GM21825 (cell line): ENCODE data around the gene COLEC12.
"Not testable (repeated sequence)": the region's sequence is repeated elsewhere in the genome, so short reads cannot be mapped to it uniquely, and the experiment has no call there.

Experiments used
- ATAC-seq: cut with Tn5 transposase; IDR thresholded peaks from one replicate; pipeline ENCODE4 v1.9.1; 2021; ENCODE audit warnings: mild to moderate bottlenecking, moderate library complexity; ENCODE audit not compliant: unreplicated experiment

COLEC12 gene

GRCh38 chr18:294566-294965 lies 205.9 kb downstream of the COLEC12 start:
- no peak for ATAC-seq

DNA sequence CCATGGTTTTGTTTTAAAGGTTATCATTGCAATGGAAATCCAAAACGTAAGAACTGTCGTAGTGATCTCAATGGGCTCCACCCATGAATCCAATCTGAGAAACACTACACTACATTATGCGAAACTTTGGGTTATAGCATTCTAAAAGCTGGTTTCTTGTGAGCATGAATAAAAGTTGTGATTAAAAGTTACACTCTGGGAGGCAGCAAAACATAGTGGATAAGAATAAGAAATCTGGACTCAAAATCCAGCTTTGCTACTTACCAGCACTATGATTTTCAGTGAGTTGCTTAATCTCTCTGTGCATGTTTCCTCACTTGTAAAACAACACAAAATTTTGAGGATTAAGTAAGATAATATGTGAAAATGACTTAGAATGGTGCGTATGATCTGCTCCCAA lies 207.0 kb downstream of the COLEC12 start:
- no peak for ATAC-seq

- ATAC-seq, result no peak
Measured at GRCh38 chr18:292271-292670, 208.2 kb downstream of the COLEC12 start.

DNA sequence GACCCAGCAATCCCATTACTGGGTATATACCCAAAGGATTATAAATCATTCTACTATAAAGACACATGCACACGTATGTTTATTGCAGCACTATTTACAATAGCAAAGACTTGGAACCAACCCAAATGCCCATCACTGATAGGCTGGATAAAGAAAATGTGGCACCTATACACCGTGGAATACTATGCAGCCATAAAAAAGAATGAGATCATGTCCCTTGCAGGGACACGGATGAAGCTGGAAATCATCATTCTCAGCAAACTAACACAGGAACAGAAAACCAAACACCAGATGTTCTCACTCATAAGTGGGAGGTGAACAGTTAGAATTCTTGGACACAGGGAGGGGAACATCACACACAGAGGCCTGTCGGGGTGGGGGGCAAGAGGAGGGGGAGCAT lies 210.5 kb downstream of the COLEC12 start:
- ATAC-seq, result not testable (repeated sequence)

DNA sequence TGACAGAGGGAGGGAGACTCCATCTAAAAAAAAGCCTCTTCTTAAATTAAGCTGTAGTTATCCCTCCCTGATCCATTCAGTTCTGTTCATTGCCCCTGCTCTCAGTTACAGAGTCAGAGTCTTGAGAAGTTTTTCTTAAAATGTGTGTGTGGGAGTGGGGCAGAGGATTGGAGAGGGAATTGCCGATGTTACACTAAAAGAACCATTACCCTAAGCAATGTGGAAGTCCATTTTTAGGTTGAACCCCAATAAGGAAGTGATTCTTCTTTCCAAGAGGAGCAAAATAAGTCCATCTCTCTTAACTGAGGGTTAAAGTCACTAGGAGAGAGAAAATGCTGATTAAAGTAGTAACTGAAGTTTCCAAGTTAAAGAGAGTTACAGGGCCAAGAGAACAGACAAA lies 211.5 kb downstream of the COLEC12 start:
- ATAC-seq, result no peak

DNA sequence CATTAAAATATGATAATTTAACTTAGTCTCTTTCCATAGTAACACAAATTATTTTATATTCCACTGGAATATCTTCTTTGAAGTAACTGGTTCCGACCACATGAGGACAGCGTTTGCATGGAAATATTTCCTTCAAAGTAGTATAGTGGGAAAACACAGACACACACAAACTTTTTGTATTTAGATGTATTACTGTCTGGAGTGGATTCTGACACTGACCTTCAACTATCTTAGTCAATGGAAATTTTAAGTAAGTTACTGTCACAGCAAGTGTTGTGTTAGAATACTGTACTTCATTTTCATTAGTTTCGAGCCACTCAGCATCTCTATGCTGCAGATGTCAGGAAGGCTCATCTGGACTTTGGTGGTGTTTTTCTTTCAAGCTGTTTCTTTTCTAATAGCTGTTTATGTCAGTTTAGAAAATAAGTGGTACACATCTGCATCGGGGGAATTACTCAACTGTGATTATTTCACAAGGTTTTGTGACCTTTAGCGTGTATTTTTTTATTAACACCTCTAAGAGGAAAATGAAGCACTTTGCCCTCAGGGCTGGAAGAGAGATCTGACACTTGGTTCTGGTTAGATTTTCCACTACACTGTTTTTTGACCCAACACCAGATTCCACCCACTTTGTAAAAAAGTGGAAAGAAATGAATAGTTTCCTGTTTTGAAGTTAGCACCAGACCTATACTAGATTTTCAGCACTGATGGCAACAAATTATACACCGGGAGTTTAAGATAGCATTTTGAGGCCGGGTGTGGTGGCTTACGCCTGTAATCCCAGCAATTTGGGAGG lies 213.8 kb downstream of the COLEC12 start:
- no peak for ATAC-seq

DNA sequence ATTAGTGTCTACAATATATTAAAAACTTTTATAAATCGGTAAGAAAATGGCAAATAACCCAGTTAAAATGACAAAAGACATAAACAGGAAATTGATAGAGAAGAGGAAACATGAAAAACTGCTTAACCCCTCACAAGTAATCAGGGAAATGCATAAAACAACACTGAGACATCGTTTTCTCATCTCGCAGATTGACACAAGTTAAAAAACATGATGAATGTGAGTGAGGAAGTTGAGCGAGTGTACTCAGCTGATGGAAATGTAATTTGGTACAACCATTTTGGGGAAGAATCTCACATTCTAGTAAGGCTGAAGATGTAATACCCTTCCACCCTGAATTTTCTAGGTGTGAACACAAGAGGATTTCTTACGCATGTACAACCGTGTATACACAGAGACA lies 214.7 kb downstream of the COLEC12 start:
- ATAC-seq, result no peak

DNA sequence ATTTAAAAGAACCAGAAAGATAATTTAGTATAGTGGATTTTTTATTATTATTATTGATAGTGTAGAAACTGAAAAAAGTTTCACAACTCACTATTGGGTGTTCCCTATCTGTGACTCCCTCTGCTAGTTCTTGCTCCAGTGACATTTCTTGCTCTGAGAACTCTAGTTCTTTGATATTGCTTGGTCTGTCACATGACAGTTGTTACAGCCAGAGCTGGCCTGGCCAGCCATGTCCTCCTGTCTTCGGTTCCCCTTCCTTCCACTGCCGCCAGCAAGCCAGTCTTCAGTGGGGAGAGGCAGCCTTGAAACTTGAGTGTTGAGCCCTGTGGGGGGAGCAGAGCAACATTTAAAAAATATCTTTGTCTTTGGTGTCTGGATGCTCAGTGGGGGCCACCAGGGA lies 225.0 kb downstream of the COLEC12 start:
- no peak for ATAC-seq

GRCh38 chr18:274313-274712 lies 226.2 kb downstream of the COLEC12 start:
- ATAC-seq, result no peak

DNA sequence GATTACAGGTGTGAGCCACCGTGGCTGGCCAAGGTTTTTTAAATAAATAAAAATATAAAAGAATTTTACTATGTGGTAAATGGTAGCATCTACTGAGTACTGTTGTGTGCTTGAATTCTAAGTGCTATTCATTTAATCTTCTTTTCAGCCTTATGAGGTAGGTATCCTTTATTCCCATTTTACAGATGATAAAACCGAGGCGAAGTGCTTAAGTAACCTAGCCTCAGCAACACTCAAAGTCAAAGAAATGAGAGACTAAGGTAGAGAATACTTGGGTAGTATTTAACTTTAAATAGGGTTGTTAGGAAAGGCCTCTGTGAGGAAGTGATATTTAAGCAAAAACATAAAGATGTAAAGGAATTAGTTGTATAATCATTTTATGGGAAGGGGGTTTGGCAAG lies 227.0 kb downstream of the COLEC12 start:
- no peak for ATAC-seq

DNA sequence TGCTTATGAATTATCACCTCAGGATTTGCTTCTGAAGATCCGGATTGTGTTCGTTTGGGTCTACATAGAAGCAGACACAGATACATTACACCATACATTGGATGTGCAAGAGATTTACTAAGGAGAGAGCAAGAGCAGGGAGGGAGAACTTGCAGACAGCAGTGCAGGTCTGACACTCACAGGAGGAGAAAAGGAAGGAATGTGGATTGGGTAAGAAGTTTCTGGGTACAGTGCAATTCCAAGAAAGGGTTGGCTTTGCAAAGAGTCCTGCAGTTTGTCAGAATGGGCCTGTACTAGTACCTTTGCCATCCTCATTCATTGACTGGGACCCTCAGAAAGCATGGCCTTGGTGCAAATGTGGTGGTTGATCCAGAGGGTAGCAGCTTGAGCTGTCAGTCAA lies 227.9 kb downstream of the COLEC12 start:
- no peak for ATAC-seq

GRCh38 chr18:269480-270095 lies 230.9 kb downstream of the COLEC12 start:
- ATAC-seq, result no peak

GRCh38 chr18:267688-268552 lies 232.6 kb downstream of the COLEC12 start, which contains the start of gene THOC1:
THOC1 (minus strand) TSS chr18:268047; CDS start chr18:268019, 28 bp downstream.
- peak; percentile 83 for ATAC-seq

DNA sequence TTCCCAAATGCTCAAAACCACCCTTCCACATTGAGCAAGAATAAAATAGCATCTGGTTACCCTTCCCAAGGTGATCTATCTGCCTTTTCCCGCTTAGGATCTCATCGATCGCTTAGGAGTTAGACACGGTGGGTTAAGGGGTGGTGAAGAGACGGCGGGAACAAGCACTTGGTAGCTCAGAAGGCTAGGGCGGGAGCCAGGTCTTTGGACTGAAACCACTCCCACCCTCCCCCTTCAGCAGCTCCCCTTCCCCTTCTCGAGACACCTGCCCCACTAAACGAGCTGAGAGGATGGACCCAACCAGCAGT lies 233.2 kb downstream of the COLEC12 start:
- no peak for ATAC-seq
